ENCODE measurements around the gene RFX5.

DNA sequence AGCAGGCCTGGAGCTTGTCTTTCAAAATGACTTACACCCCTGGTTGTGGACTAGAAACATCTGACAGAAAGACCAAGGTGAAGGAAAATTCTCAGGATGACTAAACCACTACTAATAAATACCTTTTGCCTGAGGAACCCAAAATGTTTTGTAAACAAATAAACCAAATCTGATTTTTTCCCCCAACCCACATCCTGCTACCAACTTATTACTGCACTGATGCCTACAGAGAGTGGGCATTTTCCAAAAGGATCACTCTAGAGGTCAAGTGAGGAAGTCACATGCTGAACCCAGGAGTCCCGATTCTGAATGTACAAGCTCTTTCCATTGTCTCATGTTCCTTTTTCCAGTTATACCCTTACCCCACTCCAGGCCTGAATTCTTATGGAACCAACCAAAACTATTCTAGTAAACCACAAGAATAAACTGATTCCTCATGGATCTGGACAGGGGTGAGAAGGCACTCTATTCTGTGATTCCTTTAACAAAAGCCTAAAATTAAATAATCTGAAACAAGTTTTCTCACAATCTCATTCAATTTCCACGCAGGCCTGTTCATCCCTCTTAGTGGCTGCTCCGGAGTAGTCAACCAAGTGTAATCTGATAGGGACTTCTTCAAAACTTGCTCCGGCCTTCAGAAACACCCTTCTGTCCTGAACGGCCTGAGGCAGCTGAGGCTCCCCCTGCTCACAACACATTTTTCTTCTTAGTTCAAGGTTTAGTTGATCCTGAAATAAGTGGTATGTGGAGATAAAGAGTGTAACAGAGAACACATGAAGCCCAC lies 21.2 kb downstream of the RFX5 start:
- TF ChIP-seq, protein P1, sequence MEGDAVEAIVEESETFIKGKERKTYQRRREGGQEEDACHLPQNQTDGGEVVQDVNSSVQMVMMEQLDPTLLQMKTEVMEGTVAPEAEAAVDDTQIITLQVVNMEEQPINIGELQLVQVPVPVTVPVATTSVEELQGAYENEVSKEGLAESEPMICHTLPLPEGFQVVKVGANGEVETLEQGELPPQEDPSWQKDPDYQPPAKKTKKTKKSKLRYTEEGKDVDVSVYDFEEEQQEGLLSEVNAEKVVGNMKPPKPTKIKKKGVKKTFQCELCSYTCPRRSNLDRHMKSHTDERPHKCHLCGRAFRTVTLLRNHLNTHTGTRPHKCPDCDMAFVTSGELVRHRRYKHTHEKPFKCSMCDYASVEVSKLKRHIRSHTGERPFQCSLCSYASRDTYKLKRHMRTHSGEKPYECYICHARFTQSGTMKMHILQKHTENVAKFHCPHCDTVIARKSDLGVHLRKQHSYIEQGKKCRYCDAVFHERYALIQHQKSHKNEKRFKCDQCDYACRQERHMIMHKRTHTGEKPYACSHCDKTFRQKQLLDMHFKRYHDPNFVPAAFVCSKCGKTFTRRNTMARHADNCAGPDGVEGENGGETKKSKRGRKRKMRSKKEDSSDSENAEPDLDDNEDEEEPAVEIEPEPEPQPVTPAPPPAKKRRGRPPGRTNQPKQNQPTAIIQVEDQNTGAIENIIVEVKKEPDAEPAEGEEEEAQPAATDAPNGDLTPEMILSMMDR (IDR thresholded peaks at IDR 0.05): no peak
- TF ChIP-seq EZH2 (IDR thresholded peaks at IDR 0.05; ENCODE audit: borderline replicate concordance, insufficient read depth, low read depth, low read length, poor library complexity, severe bottlenecking): no peak

All from B cell (primary cell).